Cardiac fibroblast (primary cell): ENCODE data around the gene AGBL4.

Experiments
- DNase-seq, 2 donors: peaks; one replicate each; pipeline versions ENCODE4 v3.0.0 to v3.0.0-alpha.2; 2010; ENCODE audit warnings: low read depth in 2 of 2
- H3K4me3 ChIP-seq, 2 donors: replicated peaks in 1 of 2; 1 replicate in 1 of 2; 2 replicates in 1 of 2; pipeline ENCODE4 v1.5.1; 2011; ENCODE audit warnings: low read depth in 2 of 2, low read length in 2 of 2, mild to moderate bottlenecking in 2 of 2, moderate library complexity in 1 of 2
- TF ChIP-seq, protein P1 (sequence below): IDR thresholded peaks from one replicate; pipeline ENCODE4 v1.5.1; 2011; ENCODE audit warnings: low read depth, mild to moderate bottlenecking, low read length, inconsistent platforms

AGBL4 gene

DNA sequence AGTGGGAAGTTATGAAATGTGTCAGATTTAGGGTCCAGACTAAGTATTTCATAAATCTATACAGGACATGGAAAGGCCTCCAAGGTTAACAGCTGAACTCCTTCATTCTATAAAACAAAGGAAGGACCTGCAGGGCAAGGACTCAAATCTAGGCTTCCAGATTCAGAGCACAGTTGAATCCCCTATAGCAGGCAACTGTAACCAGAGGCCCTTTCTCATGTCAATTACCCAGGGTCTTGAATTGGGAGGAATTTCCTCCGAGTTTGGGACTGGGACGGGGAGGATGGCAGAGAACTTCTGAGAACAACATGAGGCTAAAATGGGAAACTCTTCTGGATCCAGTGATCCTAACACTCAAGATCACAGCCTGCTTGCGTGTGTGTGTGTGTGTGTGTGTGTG lies 1134.1 kb downstream of the AGBL4 start:
- no peak for DNase-seq
- TF ChIP-seq, protein P1, sequence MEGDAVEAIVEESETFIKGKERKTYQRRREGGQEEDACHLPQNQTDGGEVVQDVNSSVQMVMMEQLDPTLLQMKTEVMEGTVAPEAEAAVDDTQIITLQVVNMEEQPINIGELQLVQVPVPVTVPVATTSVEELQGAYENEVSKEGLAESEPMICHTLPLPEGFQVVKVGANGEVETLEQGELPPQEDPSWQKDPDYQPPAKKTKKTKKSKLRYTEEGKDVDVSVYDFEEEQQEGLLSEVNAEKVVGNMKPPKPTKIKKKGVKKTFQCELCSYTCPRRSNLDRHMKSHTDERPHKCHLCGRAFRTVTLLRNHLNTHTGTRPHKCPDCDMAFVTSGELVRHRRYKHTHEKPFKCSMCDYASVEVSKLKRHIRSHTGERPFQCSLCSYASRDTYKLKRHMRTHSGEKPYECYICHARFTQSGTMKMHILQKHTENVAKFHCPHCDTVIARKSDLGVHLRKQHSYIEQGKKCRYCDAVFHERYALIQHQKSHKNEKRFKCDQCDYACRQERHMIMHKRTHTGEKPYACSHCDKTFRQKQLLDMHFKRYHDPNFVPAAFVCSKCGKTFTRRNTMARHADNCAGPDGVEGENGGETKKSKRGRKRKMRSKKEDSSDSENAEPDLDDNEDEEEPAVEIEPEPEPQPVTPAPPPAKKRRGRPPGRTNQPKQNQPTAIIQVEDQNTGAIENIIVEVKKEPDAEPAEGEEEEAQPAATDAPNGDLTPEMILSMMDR = no peak
- H3K4me3 ChIP-seq = no peak overlapping the region

DNA sequence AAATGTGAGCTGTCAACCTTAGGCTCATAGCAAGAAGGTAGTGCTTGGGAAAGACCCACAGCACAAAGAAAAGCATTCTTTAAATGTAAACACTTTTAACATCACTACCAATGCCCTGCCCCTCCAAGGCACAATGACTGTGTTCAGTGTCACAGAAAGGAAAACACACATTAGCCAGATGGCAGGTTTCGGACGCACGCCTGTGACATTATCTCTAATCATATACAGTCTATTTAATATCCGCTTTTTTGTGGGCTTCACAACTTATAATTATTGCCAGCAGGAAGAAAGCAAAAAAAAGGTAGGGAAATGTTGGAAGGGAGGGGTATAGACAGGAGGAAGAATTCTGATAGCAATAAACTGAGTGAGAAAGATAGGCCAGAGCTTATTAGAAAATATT lies 1134.7 kb downstream of the AGBL4 start:
- TF ChIP-seq, protein P1 = no peak
- H3K4me3 ChIP-seq = no peak overlapping the region
- DNase-seq = no peak

DNA sequence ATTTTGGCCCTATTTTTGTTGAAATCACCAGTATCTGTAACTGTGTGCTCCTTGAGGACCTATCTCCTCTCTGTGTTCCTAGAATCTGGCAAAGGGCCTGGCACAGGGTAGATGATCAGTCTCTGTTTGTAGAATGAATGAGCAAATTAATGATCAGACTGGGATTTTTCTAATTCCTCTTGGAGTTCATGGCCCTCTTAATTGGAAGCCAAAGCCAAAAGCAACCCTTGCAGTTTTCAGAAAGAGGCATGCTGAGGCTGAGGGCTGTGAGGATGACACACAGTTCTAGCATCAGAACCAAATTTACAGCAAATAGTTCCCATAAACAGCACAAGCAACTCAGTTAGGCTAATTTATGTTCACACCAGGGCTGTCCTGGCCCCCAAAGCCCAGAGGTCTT lies 1136.0 kb downstream of the AGBL4 start:
- H3K4me3 ChIP-seq = no peak overlapping the region
- no peak for DNase-seq
- TF ChIP-seq, protein P1 = no peak

DNA sequence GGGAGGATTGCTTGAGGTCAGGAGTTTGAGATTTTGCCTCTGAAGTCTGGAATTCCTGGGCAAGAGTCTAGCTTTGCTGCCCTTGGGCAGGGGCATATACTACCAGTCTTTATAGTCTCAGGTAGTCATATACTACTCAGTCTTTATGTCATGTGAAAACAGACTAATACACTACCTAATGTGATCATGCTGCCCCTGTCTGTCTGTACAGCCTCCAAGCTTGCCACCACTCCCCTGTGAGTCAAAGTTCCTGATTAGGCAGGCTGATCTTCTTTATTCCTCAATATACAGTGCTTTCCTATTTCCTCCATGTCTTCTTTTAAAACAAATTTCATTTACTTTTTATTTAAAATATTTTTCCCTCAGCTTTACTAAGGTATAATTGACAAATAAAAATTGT lies 1141.7 kb downstream of the AGBL4 start:
- DNase-seq = no peak
- TF ChIP-seq, protein P1 = no peak
- no peak overlapping the region for H3K4me3 ChIP-seq

DNA sequence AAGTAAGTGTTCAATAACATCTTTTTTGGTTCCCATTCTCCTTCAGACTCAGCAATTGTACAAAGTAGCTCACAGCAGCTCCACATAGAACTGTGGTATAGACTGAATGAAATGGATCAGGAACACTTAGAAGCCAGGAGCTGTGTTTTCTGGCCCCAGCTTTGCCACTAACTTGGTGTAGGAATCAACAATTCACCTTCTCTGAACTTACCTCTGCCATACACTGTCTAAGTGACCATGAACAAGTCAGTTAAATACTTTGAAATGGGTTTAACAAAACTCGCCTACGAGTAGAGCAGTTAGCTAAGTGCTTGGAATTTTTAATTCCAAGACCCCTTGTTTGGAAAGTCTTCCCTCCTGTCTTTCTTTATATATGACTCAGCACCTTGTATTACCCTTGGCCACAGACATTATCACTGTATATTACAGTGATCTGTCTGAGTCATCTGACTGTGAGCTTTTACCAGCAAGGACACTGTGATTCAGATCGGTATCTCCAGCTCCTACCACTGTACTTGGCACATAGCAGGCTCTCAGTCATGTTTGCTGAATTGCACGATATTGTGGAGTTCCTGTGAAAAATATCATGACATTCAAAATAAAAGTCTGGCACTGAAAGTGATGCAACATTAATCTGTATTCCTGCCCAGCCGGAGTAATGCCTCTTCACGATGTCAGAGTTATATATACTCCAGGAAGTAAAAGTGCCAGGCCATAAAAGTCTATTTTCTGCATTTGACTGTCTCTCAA lies 1145.4 kb downstream of the AGBL4 start:
- TF ChIP-seq, protein P1 = no peak
- H3K4me3 ChIP-seq = no peak overlapping the region
- DNase-seq = peak; percentile 84 to 88

DNA sequence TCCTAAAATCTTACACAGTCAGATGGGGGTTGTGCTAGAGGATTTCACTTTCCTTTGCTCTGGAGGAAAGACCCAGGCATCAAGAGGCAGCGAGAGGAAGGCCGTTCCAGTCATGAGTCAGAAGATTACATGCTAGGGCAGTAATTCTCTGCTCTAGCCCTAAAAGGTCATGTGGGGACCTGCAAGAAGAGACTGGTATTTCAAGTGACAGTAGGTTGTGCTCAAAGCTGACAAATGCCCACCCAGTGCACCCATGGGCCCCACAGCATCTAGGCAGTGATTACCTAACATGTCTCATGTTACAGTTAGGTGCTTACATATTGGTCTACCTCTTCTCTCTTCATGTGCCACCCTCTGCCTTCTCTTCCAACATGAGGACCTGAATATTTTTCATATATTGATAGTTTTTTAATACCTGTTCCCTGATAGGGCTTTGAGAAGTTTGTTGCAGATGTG lies 1147.4 kb downstream of the AGBL4 start:
- TF ChIP-seq, protein P1 = no peak

More for the DNA sequence above, 1147.4 kb downstream of the AGBL4 start:
- H3K4me3 ChIP-seq = no peak overlapping the region
- DNase-seq = peak; percentile 35 to 54
